Measurements from ENCODE around the gene BEND2. TPM values are rescaled to one million over a fixed set of nuclear protein-coding genes. Genes with fewer than 3 reads are reported as not detected.

BEND2 gene
- total RNA-seq (2022; extraction: Qiagen RNA extraction): not detected in 5 replicates

DNA sequence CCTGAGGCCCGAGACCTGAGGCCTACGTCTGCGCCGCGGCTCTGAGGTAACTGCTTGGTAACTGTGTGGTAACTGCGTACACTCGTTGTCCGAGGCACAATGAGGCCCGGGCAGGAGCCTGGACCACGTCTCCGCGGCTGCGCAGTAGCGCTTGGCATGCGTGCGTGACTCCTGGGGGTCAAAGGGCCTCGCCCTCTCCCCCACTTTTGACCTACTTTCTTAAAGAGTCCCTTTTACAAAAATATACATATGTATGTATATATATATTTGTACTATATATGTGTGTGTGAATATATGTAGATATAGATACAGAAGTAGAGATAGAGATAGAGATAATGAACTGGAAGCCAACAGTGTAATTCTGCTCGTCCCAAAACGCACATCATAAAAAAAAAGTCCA lies at the start of gene BEND2:
BEND2 (minus strand) TSS at position 101 of the 400 bp plus-strand sequence. CDS start 136 bp downstream, outside the sequence.

Other genes starting within 250 kb of the BEND2 start
- 7.1 to 9.9 TPM (median 7.9 TPM) in 5 replicates for gene SCML2, start 133.8 kb upstream of the BEND2 start, total RNA-seq (2022; extraction: Qiagen RNA extraction)
- 4.4 to 7.5 TPM (median 4.9 TPM) in 5 replicates for gene CDKL5, start 204.7 kb upstream of the BEND2 start, total RNA-seq (2022; extraction: Qiagen RNA extraction)

Data from A549 treated with CORT108297 at 1 μM for 4 hours (cell line).